ENCODE results near the gene IKZF3.
"Not testable (repeated sequence)": the region's sequence is repeated elsewhere in the genome, so short reads cannot be mapped to it uniquely, and the experiment has no call there.

Gene IKZF3

DNA sequence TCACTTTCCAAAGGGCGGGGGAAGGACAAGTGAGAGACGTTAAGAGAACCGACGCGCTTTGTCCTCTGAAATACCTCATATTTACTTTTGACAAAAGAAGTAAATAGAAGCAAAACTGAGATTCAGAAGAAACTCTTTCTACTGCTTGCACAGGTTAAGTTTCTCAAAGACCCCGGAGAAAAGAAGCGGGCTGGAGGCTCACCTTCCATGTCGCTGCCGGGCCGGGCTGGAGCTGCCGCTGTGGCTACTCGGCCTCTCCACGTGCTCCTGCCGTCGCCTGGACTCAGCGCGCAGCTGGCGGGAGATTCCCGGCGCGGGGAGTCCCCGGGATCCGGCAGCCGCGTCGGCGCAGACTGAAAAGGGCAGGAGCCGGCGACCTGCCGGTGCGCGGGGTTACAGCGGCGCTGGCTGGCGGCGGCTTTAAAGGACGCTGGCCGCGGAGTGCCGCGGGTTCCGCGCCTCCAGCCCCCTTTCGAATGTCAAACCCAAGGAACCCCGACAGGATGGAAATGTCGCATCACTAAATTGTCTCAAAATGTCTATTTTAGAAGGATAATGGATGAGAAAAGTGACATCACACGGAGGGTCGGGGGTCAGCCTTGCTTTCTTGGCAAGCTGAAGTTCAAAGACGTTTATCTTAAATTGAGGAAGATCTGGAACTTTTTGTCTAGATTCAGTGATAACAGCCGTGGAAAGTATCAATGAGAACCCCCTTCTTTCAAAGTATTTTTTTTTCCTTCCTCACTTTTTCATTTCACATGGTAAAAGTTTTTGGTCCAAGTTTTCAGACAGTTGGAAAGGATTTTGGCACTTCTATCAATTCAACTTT, at the start of gene IKZF3:
Gene IKZF3 (minus strand): TSS at position 395 of the 829 bp plus-strand sequence. CDS start 186 bp downstream, at position 209.
- peak; percentile 82 for DNase-seq

GRCh38 chr17:39908789-39909352, 44.8 kb upstream of the IKZF3 start:
- no peak for DNase-seq

- DNase-seq = no peak
Observed at GRCh38 chr17:39904990-39905288, 40.8 kb upstream of the IKZF3 start.

- DNase-seq = no peak
Observed at GRCh38 chr17:39903158-39903884, 39.2 kb upstream of the IKZF3 start.

DNA sequence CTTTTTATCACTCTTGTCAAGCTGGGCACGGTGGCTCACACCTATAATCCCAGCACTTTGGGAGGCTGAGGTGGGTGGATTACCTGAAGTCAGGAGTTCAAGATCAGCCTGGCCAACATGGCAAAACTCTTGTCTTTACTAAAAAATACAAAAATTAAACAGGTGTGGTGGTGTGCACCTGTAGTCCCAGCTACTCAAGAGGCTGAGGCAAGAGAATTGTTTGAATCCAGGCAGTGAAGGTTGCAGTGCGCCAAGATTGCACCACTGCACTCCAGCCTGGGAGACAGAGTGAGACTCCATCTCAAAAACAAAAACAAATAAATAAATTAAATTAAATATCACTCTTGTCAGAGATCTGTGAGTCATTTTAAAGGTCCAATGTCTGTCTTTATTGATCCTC, 37.9 kb upstream of the IKZF3 start:
- not testable (repeated sequence) for DNase-seq

- no peak for DNase-seq
Observed at GRCh38 chr17:39899215-39899614, 35.1 kb upstream of the IKZF3 start.

GRCh38 chr17:39898088-39898487, 34.0 kb upstream of the IKZF3 start:
- DNase-seq = no peak

GRCh38 chr17:39894681-39895376, 30.7 kb upstream of the IKZF3 start:
- no peak for DNase-seq

- no peak for DNase-seq
Observed at GRCh38 chr17:39889200-39889599, 25.1 kb upstream of the IKZF3 start.

DNA sequence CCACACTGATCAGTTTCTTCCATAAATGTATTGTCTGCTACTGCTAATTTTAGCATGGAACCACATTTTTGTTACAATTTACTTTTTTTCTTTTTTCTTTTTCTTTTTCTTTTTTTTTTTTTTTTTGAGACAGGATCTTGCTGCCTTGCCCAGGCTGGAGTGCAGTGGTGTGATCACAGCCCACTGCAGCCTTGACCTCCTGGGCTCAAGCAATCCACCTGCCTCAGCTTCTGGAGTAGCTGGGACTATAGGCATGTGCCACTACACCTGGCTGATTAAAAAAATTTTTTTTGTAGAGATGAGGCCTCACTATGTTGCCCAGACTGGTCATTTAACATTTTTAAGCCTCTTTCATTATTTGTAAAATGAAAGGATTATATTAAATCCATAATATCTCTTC, 23.0 kb upstream of the IKZF3 start:
- no peak for DNase-seq

DNA sequence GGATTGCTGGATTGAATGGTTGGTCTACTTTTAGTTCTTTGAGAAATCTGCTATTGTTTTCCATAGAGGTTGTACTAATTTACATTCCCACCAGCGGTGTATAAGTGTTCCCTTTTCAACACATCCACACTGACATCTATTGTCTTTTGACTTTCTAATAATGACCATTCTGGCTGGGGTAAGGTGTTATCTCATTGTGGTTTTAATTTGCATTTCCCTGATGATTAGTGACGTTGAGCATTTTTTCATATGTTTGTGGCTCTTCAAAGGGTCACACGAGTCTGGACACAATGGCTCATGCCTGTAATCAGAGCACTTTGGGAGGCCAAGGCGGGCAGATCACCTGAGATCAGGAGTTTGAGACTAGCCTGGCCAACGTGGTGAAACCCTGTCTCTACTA, 22.0 kb upstream of the IKZF3 start:
- DNase-seq = not testable (repeated sequence)

GRCh38 chr17:39872751-39873150, 8.6 kb upstream of the IKZF3 start:
- DNase-seq = peak; percentile 35

DNA sequence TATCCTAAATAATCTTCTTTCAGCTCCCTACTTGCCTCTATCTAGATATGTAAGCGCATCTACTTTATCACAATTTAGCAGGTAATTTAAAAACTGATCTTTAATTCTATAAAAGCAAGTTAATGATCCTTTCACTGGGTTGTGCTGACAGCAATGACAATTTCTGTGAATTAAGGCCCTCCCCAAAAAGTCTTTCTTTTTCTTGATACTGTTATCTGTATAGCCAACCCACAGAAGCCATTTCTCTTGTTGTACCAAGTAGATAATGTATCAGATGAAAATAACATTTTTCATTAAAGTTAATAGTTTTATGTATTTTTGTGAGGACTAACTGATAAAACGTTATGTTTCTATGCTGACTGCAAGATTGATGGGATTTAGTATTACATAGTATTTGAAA, 7.7 kb upstream of the IKZF3 start:
- DNase-seq = no peak

GRCh38 chr17:39870776-39871175, 6.7 kb upstream of the IKZF3 start:
- no peak for DNase-seq

DNA sequence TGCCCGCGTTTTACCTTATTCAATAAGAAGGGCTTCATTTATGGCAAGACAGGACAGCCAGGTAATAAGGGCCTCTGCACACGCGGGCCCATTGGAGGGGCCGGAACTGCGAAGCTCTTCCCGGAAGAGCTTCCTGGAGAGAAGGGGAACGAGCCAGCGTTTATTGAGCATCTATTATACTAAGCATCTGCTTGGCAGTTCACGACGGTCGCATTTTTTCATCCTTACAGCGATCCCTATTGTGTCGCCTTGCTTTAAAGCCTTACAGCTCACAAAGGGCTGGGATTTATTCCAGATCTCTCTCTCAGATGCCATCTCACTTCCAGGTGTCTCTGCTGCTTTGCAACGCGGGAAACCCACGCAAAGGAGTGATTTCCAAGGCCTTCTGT, 4.4 kb upstream of the IKZF3 start:
- no peak for DNase-seq

GRCh38 chr17:39867880-39868553, 3.9 kb upstream of the IKZF3 start, which contains the start of gene ZPBP2:
TSS of gene ZPBP2 (plus strand) at chr17:39868202. CDS start at chr17:39868355, 153 bp downstream.
- DNase-seq = no peak

- no peak for DNase-seq
Observed at GRCh38 chr17:39867084-39867879, 3.2 kb upstream of the IKZF3 start.

- DNase-seq = no peak
Observed at GRCh38 chr17:39866013-39866730, 2.1 kb upstream of the IKZF3 start.

DNA sequence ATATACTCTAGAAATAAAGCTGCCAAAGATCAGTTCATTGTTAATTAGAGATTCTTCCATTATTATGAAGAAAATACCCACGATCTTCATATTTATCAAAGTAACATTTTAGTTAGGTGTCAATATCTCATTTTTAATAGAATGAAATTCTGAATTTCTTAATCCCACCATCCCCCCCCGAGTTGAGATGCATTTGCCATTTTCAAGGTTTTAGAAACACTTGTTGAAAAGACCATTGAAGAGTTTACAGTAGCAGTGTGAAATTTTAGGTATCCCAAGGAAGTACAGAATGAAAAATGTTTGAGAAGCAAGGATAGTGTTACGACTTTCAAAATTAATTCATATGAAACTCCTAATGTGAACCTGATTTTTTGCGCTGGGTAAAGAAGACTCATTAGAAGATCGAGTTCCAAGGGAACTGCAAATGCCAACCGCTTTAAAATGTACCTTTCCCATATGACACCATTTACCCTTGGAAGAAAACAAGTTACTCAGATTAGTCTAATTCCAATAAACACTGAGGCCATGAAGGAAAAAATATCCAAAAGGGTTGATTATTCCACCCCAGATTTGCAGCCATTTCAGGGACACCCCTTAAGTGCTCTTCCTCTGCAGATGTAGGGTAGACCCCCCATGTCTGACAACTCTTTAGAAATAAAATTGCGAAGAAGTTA, 731 bp downstream of the IKZF3 start:
- no peak for DNase-seq

DNA sequence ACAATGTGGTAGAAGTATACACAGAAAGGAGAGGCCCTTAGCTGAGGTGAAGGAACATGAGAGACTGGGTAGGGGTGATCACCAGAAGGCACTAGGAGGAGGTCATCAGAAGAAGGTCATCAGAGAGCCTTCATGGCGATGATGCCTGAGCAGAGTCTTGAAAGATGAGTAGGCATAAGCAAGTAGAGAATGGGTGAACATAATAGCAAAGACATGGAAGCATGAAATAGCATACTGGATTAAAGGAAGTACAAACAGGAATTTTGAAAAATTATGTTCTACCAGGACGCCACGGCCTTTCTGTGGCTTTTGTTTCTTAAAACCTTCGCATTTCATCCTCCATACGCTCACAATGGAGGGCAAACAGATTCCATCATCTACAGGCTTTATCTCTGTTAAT, 2.9 kb downstream of the IKZF3 start:
- no peak for DNase-seq

Data from NCI-H82 (cell line).